ENCODE data around the gene BNC2. TPM values are rescaled to one million over a fixed set of nuclear protein-coding genes. Genes with fewer than 3 reads are reported as not detected.

BNC2 gene
- total and polyA plus RNA-seq, 2 experiments from 2014 or later: 13.8 to 18.5 TPM

- H3K9me2 ChIP-seq (ENCODE audit: insufficient read depth): no peaks in the 10 kb centered on the region
- TF ChIP-seq EZH2 (IDR thresholded peaks at IDR 0.05; ENCODE audit: insufficient read depth, poor library complexity, severe bottlenecking) (no peak), EZH2phosphoT487 (IDR thresholded peaks at IDR 0.05; ENCODE audit: insufficient read depth, low read depth) (no peak)
- H4K20me1 ChIP-seq (ENCODE audit: insufficient read depth): no peaks in the 10 kb centered on the region
- H3F3A ChIP-seq (ENCODE audit: insufficient read depth): no peaks in the 10 kb centered on the region
- H3K36me3 ChIP-seq (ENCODE audit: low read depth): no peaks in the 10 kb centered on the region; the same call in 1 of the 2 replicates
- H3K79me2 ChIP-seq (ENCODE audit: insufficient read depth): no peaks in the 10 kb centered on the region
- H3K9me3 ChIP-seq (ENCODE audit: low read depth): no peaks in the 10 kb centered on the region
- in situ Hi-C loops (cut with MboI): no loop called here
- no peak overlapping the region for H3K4me2 ChIP-seq (ENCODE audit: unreplicated experiment)
- no peak overlapping the region for H2AFZ ChIP-seq
- no peak overlapping the region for H3K9ac ChIP-seq
- no peak overlapping the region for H3K27ac ChIP-seq
- H3K4me3 ChIP-seq: no peak overlapping the region
- DNase-seq: no peak
- no peaks in the 10 kb centered on the region for H3K27me3 ChIP-seq (replicated peaks; ENCODE audit: insufficient read depth)
- peaks cover 9% of the 10 kb centered on the region for H3K4me1 ChIP-seq (ENCODE audit: insufficient read depth)
- 55 to 77% methylated on average over 3 of the region's 3 CpGs for WGBS, 2 experiments (ENCODE audit: low coverage in 1 of 2, low lambda C conversion rate in 2 of 2, missing lambda C conversion rate in 2 of 2)
Observed at GRCh38 chr9:16398691-16399090, 471.8 kb downstream of the BNC2 start.

- no peaks in the 10 kb centered on the region for H3K9me2 ChIP-seq (ENCODE audit: insufficient read depth)
- no peaks in the 10 kb centered on the region for H3F3A ChIP-seq (ENCODE audit: insufficient read depth)
- no peaks in the 10 kb centered on the region for H3K79me2 ChIP-seq (ENCODE audit: insufficient read depth)
- TF ChIP-seq EZH2 (IDR thresholded peaks at IDR 0.05; ENCODE audit: insufficient read depth, poor library complexity, severe bottlenecking) (no peak), EZH2phosphoT487 (IDR thresholded peaks at IDR 0.05; ENCODE audit: insufficient read depth, low read depth) (no peak)
- no peak overlapping the region for H3K27ac ChIP-seq
- no peaks in the 10 kb centered on the region for H3K27me3 ChIP-seq (replicated peaks; ENCODE audit: insufficient read depth)
- no peaks in the 10 kb centered on the region for H3K36me3 ChIP-seq (ENCODE audit: low read depth)
- H4K20me1 ChIP-seq (ENCODE audit: insufficient read depth): no peaks in the 10 kb centered on the region
- H3K9me3 ChIP-seq (ENCODE audit: low read depth): no peaks in the 10 kb centered on the region
- no peak overlapping the region for H2AFZ ChIP-seq
- in situ Hi-C loops (cut with MboI): no loop called here
- H3K9ac ChIP-seq: no peak overlapping the region
- peak; percentile 45 for DNase-seq
- H3K4me1 ChIP-seq (ENCODE audit: insufficient read depth): peaks cover 9% of the 10 kb centered on the region
- no peak overlapping the region for H3K4me2 ChIP-seq (ENCODE audit: unreplicated experiment)
- no peak overlapping the region for H3K4me3 ChIP-seq
- WGBS, 2 experiments (ENCODE audit: low coverage in 1 of 2, low lambda C conversion rate in 2 of 2, missing lambda C conversion rate in 2 of 2): 79 to 87% methylated on average over 4 of the region's 4 CpGs
Observed at GRCh38 chr9:16396389-16396788, 474.1 kb downstream of the BNC2 start.

- Histone ChIP-seq H3K27ac (no peak overlapping the region), H3K9me3 (ENCODE audit: low read depth) (no peaks in the 10 kb centered on the region), H3K9ac (no peak overlapping the region), H2AFZ (no peak overlapping the region), H3K36me3 (ENCODE audit: low read depth) (no peaks in the 10 kb centered on the region), H3K27me3 (replicated peaks; ENCODE audit: insufficient read depth) (no peaks in the 10 kb centered on the region), H3K9me2 (ENCODE audit: insufficient read depth) (no peaks in the 10 kb centered on the region), H3K79me2 (ENCODE audit: insufficient read depth) (no peaks in the 10 kb centered on the region), H3F3A (ENCODE audit: insufficient read depth) (peaks cover 3% of the 10 kb centered on the region), H3K4me1 (ENCODE audit: insufficient read depth) (peaks cover 4% of the 10 kb centered on the region), H3K4me3 (no peak overlapping the region), H3K4me2 (ENCODE audit: unreplicated experiment) (no peak overlapping the region), H4K20me1 (ENCODE audit: insufficient read depth) (no peaks in the 10 kb centered on the region)
- in situ Hi-C loops (cut with MboI): no loop called here
- DNase-seq: no peak
- no peak for TF ChIP-seq EZH2 (IDR thresholded peaks at IDR 0.05; ENCODE audit: insufficient read depth, poor library complexity, severe bottlenecking)
- TF ChIP-seq EZH2phosphoT487 (IDR thresholded peaks at IDR 0.05; ENCODE audit: insufficient read depth, low read depth): no peak
- 81 to 82% methylated on average over 2 of the region's 2 CpGs for WGBS, 2 experiments (ENCODE audit: low coverage in 1 of 2, low lambda C conversion rate in 2 of 2, missing lambda C conversion rate in 2 of 2)
Observed at GRCh38 chr9:16391369-16391768, 479.1 kb downstream of the BNC2 start.

GRCh38 chr9:16387382-16387781 is 483.1 kb downstream of the BNC2 start:
- DNase-seq: peak; percentile 39
- Histone ChIP-seq H3F3A (ENCODE audit: insufficient read depth) (peaks cover 19% of the 10 kb centered on the region), H2AFZ (no peak overlapping the region), H3K4me2 (ENCODE audit: unreplicated experiment) (no peak overlapping the region), H3K4me1 (ENCODE audit: insufficient read depth) (peaks cover 18% of the 10 kb centered on the region), H3K27ac (no peak overlapping the region), H4K20me1 (ENCODE audit: insufficient read depth) (no peaks in the 10 kb centered on the region), H3K79me2 (ENCODE audit: insufficient read depth) (no peaks in the 10 kb centered on the region), H3K27me3 (replicated peaks; ENCODE audit: insufficient read depth) (no peaks in the 10 kb centered on the region), H3K9me2 (ENCODE audit: insufficient read depth) (no peaks in the 10 kb centered on the region), H3K36me3 (ENCODE audit: low read depth) (no peaks in the 10 kb centered on the region), H3K9ac (no peak overlapping the region), H3K4me3 (no peak overlapping the region), H3K9me3 (ENCODE audit: low read depth) (no peaks in the 10 kb centered on the region)
- in situ Hi-C loops (cut with MboI): no loop called here
- no peak for TF ChIP-seq EZH2 (IDR thresholded peaks at IDR 0.05; ENCODE audit: insufficient read depth, poor library complexity, severe bottlenecking)
- no peak for TF ChIP-seq EZH2phosphoT487 (IDR thresholded peaks at IDR 0.05; ENCODE audit: insufficient read depth, low read depth)
- 79 to 84% methylated on average over 2 of the region's 2 CpGs for WGBS, 2 experiments (ENCODE audit: low coverage in 1 of 2, low lambda C conversion rate in 2 of 2, missing lambda C conversion rate in 2 of 2)

DNA sequence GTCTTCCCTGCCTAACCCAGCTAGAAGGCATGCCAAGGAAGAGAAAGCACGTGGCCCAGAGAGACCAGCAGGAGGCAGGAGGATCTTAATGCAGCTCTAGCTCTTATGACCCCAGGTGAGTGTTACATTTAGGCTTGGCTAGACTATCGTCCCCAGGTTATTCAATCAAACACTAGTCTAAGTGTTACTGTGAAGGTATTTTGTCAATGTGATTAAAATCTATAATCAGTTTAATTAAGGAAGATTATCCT is 483.7 kb downstream of the BNC2 start:
- WGBS, 2 experiments (ENCODE audit: low coverage in 1 of 2, low lambda C conversion rate in 2 of 2, missing lambda C conversion rate in 2 of 2): 56 to 58% methylated on average over 2 of the region's 2 CpGs
- no peak overlapping the region for H3K27ac ChIP-seq

More for the DNA sequence above, 483.7 kb downstream of the BNC2 start:
- Histone ChIP-seq H3K4me1 (ENCODE audit: insufficient read depth) (peaks cover 18% of the 10 kb centered on the region), H4K20me1 (ENCODE audit: insufficient read depth) (no peaks in the 10 kb centered on the region), H3K79me2 (ENCODE audit: insufficient read depth) (no peaks in the 10 kb centered on the region), H3K4me3 (no peak overlapping the region), H3K4me2 (ENCODE audit: unreplicated experiment) (no peak overlapping the region), H3K36me3 (ENCODE audit: low read depth) (no peaks in the 10 kb centered on the region), H3K9me3 (ENCODE audit: low read depth) (no peaks in the 10 kb centered on the region), H3F3A (ENCODE audit: insufficient read depth) (peaks cover 19% of the 10 kb centered on the region), H3K9ac (no peak overlapping the region), H3K9me2 (ENCODE audit: insufficient read depth) (no peaks in the 10 kb centered on the region), H3K27me3 (replicated peaks; ENCODE audit: insufficient read depth) (no peaks in the 10 kb centered on the region), H2AFZ (no peak overlapping the region)
- DNase-seq: no peak
- in situ Hi-C loops (cut with MboI): no loop called here
- TF ChIP-seq EZH2phosphoT487 (IDR thresholded peaks at IDR 0.05; ENCODE audit: insufficient read depth, low read depth) (no peak), EZH2 (IDR thresholded peaks at IDR 0.05; ENCODE audit: insufficient read depth, poor library complexity, severe bottlenecking) (no peak)

All from GM23248 (cell line).